Ishikawa (cell line): ENCODE measurements around the gene LOC101059915.

Experiments
- CEBPB ChIP-seq: IDR thresholded peaks from 2 replicates; pipeline ENCODE4 v1.6.1; 2012
- CREB1 ChIP-seq: IDR thresholded peaks from 2 replicates; pipeline ENCODE4 v1.6.1; 2012; ENCODE audit warnings: low read depth
- EGR1 ChIP-seq: IDR thresholded peaks from 2 replicates; pipeline ENCODE4 v1.6.1; 2012
- EP300 ChIP-seq: IDR thresholded peaks from 2 replicates; pipeline ENCODE4 v1.6.1; 2012; ENCODE audit warnings: borderline replicate concordance
- FOXM1 ChIP-seq: IDR thresholded peaks from 2 replicates; pipeline ENCODE4 v1.6.1; 2012; ENCODE audit warnings: low read depth, borderline replicate concordance
- MAX ChIP-seq: IDR thresholded peaks from 2 replicates; pipeline ENCODE4 v1.6.1; 2012
- NFIC ChIP-seq: IDR thresholded peaks from 2 replicates; pipeline ENCODE4 v1.6.1; 2012
- RAD21 ChIP-seq: IDR thresholded peaks from 2 replicates; pipeline ENCODE4 v1.6.1; 2012; ENCODE audit warnings: low read depth
- TAF1 ChIP-seq: IDR thresholded peaks from 2 replicates; pipeline ENCODE4 v1.6.1; 2012; ENCODE audit warnings: low read depth, mild to moderate bottlenecking
- TCF12 ChIP-seq: IDR thresholded peaks from 2 replicates; pipeline ENCODE4 v1.6.1; 2012; ENCODE audit warnings: low read depth
- TEAD4 ChIP-seq: IDR thresholded peaks from 2 replicates; pipeline ENCODE4 v1.6.1; 2012
- USF1 ChIP-seq: IDR thresholded peaks from 2 replicates; pipeline ENCODE4 v1.6.1; 2012
- YY1 ChIP-seq: IDR thresholded peaks from 2 replicates; pipeline ENCODE4 v1.6.1; 2012; ENCODE audit warnings: low read depth
- ZBTB7A ChIP-seq: IDR thresholded peaks from 2 replicates; pipeline ENCODE4 v1.6.1; 2012; ENCODE audit warnings: low read depth
- TF ChIP-seq, protein P1 (sequence below): IDR thresholded peaks from 2 replicates; pipeline ENCODE4 v1.6.1; 2012; ENCODE audit warnings: low read depth, mild to moderate bottlenecking

LOC101059915 gene

DNA sequence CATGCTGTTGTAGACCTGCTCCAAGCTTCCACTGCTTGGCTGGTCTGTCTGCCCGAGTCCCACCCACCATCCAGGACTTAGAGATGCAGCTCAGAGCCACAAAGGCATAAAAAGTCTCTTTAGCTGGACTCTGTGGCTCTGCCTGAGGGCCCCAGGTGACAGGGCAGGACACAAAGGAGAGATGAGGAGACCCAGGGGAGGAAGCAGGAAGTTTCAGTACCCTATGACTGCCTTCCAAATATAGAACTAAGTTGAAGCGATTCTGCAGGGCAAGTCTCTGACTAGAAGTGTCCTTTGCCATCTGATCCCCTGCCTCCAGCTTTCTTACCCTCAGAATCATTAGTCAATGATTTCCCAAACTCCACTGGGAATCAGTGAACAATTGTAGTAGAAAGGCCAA is 37.9 kb upstream of the LOC101059915 start:
- no peak for TF ChIP-seq USF1
- TF ChIP-seq ZBTB7A: no peak
- no peak for TF ChIP-seq RAD21
- no peak for TF ChIP-seq EGR1
- TF ChIP-seq MAX: no peak

DNA sequence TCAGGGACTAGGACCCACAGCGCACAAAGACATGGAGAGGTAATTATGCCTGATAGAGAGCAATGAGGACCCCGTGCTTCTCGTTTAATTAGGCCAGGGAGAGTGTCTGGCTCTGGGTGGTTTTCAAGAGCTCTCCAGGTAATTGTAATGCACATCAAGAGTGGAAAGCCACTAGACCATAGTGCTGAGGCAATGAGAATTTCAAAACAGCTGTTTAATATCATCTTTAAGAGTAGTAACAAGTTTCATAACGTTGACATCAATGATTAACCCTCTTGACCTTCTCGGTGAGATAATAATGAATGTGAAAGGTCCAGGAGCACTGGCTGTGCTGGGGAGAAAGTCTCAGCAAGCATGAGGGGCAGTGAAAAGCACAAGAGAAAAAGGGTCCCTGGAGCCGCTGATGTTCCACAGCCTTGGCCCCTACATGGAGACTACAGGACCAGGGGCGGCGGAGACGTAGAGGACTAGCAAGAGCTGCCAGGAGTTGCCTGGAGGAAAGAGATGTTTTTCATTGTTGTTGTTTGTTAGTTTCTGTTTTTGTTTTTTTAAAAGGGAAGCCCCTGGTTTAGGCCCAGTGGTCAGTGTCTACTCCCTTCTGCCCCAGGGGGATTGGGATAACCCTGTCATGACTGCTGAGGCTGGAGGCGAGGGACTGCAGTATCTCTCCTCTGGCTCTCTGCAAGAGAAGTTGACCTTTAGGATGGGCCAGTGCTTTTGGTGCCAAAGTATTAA is 34.3 kb upstream of the LOC101059915 start:
- TF ChIP-seq MAX: no peak
- no peak for TF ChIP-seq ZBTB7A
- TF ChIP-seq CEBPB: no peak
- no peak for TF ChIP-seq TEAD4
- TF ChIP-seq EGR1: no peak
- no peak for TF ChIP-seq TAF1
- TF ChIP-seq YY1: no peak
- TF ChIP-seq, protein P1, sequence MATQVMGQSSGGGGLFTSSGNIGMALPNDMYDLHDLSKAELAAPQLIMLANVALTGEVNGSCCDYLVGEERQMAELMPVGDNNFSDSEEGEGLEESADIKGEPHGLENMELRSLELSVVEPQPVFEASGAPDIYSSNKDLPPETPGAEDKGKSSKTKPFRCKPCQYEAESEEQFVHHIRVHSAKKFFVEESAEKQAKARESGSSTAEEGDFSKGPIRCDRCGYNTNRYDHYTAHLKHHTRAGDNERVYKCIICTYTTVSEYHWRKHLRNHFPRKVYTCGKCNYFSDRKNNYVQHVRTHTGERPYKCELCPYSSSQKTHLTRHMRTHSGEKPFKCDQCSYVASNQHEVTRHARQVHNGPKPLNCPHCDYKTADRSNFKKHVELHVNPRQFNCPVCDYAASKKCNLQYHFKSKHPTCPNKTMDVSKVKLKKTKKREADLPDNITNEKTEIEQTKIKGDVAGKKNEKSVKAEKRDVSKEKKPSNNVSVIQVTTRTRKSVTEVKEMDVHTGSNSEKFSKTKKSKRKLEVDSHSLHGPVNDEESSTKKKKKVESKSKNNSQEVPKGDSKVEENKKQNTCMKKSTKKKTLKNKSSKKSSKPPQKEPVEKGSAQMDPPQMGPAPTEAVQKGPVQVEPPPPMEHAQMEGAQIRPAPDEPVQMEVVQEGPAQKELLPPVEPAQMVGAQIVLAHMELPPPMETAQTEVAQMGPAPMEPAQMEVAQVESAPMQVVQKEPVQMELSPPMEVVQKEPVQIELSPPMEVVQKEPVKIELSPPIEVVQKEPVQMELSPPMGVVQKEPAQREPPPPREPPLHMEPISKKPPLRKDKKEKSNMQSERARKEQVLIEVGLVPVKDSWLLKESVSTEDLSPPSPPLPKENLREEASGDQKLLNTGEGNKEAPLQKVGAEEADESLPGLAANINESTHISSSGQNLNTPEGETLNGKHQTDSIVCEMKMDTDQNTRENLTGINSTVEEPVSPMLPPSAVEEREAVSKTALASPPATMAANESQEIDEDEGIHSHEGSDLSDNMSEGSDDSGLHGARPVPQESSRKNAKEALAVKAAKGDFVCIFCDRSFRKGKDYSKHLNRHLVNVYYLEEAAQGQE: no peak
- TF ChIP-seq RAD21: no peak
- TF ChIP-seq NFIC: no peak
- no peak for TF ChIP-seq FOXM1
- no peak for TF ChIP-seq USF1
- TF ChIP-seq CREB1: no peak
- TF ChIP-seq EP300: no peak
- TF ChIP-seq TCF12: no peak

DNA sequence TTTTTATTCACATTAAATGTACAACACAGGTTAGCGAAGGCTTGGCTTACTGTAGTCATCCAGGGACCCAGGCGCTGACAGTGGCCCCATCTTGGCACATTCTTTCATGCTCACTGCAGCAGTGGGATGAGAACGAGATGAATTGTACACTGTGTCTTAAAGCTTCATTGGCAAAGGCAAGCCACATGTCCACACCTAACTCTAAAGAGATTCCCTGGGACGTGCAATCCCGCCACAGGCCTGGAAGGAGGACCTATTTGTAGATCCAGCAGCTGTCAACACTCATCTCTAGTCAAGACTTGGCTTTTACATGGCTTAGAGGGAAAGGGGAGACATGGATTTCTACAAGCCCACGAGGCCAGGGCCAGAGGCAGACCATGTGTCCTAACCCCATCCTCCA is 33.0 kb upstream of the LOC101059915 start:
- TF ChIP-seq, protein P1: no peak

- TF ChIP-seq RAD21 (no peak), TCF12 (no peak), TEAD4 (no peak), TAF1 (no peak), EGR1 (no peak)
Measured at GRCh38 chrX:71636438-71637252, 30.7 kb upstream of the LOC101059915 start.

DNA sequence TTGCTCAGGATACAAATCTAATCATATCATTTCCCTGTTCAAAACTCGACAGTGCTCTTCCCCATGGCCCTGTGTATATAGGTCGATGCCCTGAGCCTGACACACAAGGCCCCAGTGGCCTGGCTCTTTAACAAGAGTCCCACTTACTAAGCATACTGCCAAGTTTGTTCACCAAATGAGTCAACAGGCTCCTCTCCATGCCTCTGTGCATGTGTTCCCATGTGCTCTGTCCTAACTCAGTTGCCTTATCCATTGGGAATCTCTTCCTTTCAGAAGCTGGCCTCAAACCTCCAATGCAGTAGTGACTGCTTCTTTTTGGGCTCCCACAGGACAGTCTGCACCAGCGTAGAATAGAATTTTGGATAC is 30.1 kb upstream of the LOC101059915 start:
- TF ChIP-seq, protein P1: no peak
- TF ChIP-seq NFIC (no peak), CEBPB (no peak), MAX (no peak), TAF1 (no peak), TCF12 (no peak), TEAD4 (no peak), FOXM1 (no peak), ZBTB7A (no peak), CREB1 (no peak), EP300 (no peak), EGR1 (no peak), YY1 (no peak), RAD21 (no peak), USF1 (no peak)
